GM12878 (cell line): ENCODE results near the gene TBC1D32. TPM values are rescaled to one million over a fixed set of nuclear protein-coding genes. Genes with fewer than 3 reads are reported as not detected.

Experiments used
- ATAC-seq: fragments of 200-7000 bp; cut with Tn5 transposase; 3 replicates; pipeline ENCODE4 v1.9.1; 2020; ENCODE audit warnings: mild to moderate bottlenecking, moderate library complexity
- BruUV-seq: library from RNA; stranded (reverse); fragments of 400-500 nt; replicated peaks from 2 replicates; lab custom pipeline; 2021; lab: Mats Ljungman, UMichigan
- CTCF ChIA-PET: fragments of 300-600 bp; sonication (Branson Sonifier 250); formaldehyde crosslinking; extraction: SDS; loops from one replicate; lab custom pipeline; 2021; ENCODE audit warnings: inconsistent platforms; lab: Yijun Ruan, JAX
- POLR2A ChIA-PET: fragments of 350-600 bp; formaldehyde crosslinking; extraction: SDS; loops from one replicate; lab custom pipeline; 2021; ENCODE audit warnings: inconsistent platforms; lab: Charles Lee
- RAD21 ChIA-PET: fragments of 300-600 bp; sonication (Branson Sonifier 250); formaldehyde crosslinking; loops from one replicate; lab custom pipeline; 2023; ENCODE audit warnings: antibody characterized with exemption; ENCODE audit not compliant: unreplicated experiment; lab: Charles Lee
- SMC1A ChIA-PET: fragments of 300-600 bp; sonication (Branson Sonifier 250); formaldehyde crosslinking; loops from one replicate; lab custom pipeline; 2023; ENCODE audit not compliant: unreplicated experiment, uncharacterized antibody; lab: Charles Lee
- DNase-seq: peaks from one replicate; pipeline ENCODE4 v3.0.0-alpha.2; 2011; ENCODE audit warnings: low read depth, low spot score
- FAIRE-seq: peaks from 3 replicates; lab custom pipeline; 2011; peaks lifted over from hg19 to GRCh38; lab: Jason Lieb, UNC
- H2AFZ ChIP-seq: 2 replicates; pipeline ENCODE4 v1.6.0; 2011; ENCODE audit warnings: low read depth, low read length, control low read depth; ENCODE audit not compliant: control insufficient read depth
- H3K27ac ChIP-seq: 2 replicates; pipeline ENCODE4 v1.5.1; 2011; ENCODE audit warnings: control low read depth; ENCODE audit not compliant: control insufficient read depth, insufficient read depth
- H3K27me3 ChIP-seq, 2 experiments: replicated peaks in 1 of 2; 2 replicates each; pipeline versions ENCODE4 v1.6.0 to v1.6.1; 2011; ENCODE audit warnings: low read length in 1 of 2; ENCODE audit not compliant: control insufficient read depth in 2 of 2, insufficient read depth in 2 of 2
- H3K36me3 ChIP-seq, 2 experiments: 2 replicates each; pipeline ENCODE4 v1.5.1; 2011; ENCODE audit warnings: low read length in 1 of 2; ENCODE audit not compliant: control insufficient read depth in 2 of 2, insufficient read depth in 2 of 2
- H3K4me1 ChIP-seq: 2 replicates; pipeline ENCODE4 v1.6.1; 2011; ENCODE audit warnings: mild to moderate bottlenecking, low read length, moderate library complexity, mixed read lengths; ENCODE audit not compliant: control insufficient read depth, insufficient read depth
- H3K4me2 ChIP-seq: 2 replicates; pipeline ENCODE4 v1.6.0; 2011; ENCODE audit warnings: control low read depth; ENCODE audit not compliant: control insufficient read depth, insufficient read depth
- H3K4me3 ChIP-seq: fragments of 200-600 bp; sonication (generic); 2 replicates; pipeline ENCODE4 v1.5.1; 2016
- H3K79me2 ChIP-seq: 2 replicates; pipeline ENCODE4 v1.6.0; 2011; ENCODE audit warnings: low read length; ENCODE audit not compliant: control insufficient read depth, insufficient read depth
- H3K9ac ChIP-seq: 2 replicates; pipeline ENCODE4 v1.8.0; 2011; ENCODE audit warnings: low read length, control low read depth, mixed read lengths; ENCODE audit not compliant: control insufficient read depth, insufficient read depth
- H3K9me3 ChIP-seq: replicated peaks from 3 replicates; pipeline ENCODE4 v1.5.1; 2011; ENCODE audit warnings: mild to moderate bottlenecking, low read length; ENCODE audit not compliant: control insufficient read depth, insufficient read depth
- H4K20me1 ChIP-seq: 2 replicates; pipeline ENCODE4 v1.6.0; 2011; ENCODE audit not compliant: control insufficient read depth, insufficient read depth
- CUX1 ChIP-seq: IDR thresholded peaks from 2 replicates; pipeline ENCODE4 v1.6.1; 2012; ENCODE audit warnings: improper control_type of control experiment, low read depth, low read length; ENCODE audit not compliant: insufficient replicate concordance
- FOXM1 ChIP-seq: IDR thresholded peaks from 2 replicates; pipeline ENCODE4 v1.6.1; 2012; ENCODE audit warnings: low read depth, mild to moderate bottlenecking, inconsistent platforms, low read length, moderate library complexity
- JUNB ChIP-seq: IDR thresholded peaks from 2 replicates; pipeline ENCODE4 v1.6.1; 2016; ENCODE audit warnings: antibody characterized with exemption, mild to moderate bottlenecking
- PML ChIP-seq: IDR thresholded peaks from 2 replicates; pipeline ENCODE4 v1.6.1; 2012; ENCODE audit warnings: low read length, inconsistent platforms
- WGBS: methylation state at CpG from one replicate; pipeline ENCODE4 v1.1.6; 2016; ENCODE audit warnings: low lambda C conversion rate; ENCODE audit not compliant: insufficient replicate concordance, insufficient coverage; ENCODE audit errors: missing lambda C conversion rate; 5-methylcytosine and 5-hydroxymethylcytosine counted together
- in situ Hi-C: fragments of 300-500 bp; cut with MboI; formaldehyde crosslinking; loops from 9 replicates; pipeline ENCODE4 v1.14.3; 2018; ENCODE audit warnings: mixed read lengths
- intact Hi-C: fragments of 100-400 bp; cut with micrococcal nuclease; formaldehyde crosslinking; loops from one replicate; pipeline ENCODE4 v1.14.2; 2022; ENCODE audit not compliant: unreplicated experiment
- polyA plus RNA-seq, 11 experiments: library from polyadenylated mRNA; depleted of rRNA in 4 of 11; unstranded in 6 of 11; stranded (reverse) in 5 of 11; fragments of >200 nt; fragmentation: Nextera tagmentation in 4 of 11; fragmentation: Illumina TruSeq in 1 of 11; extraction: Ambion mirVana in 4 of 11; extraction: Trizol in 1 of 11; gene quantifications; 1 replicate in 1 of 11; 2 replicates in 10 of 11; pipeline versions ENCODE4 v1.2.1 to v1.2.3, GENCODE V29; 2011 to 2016; ENCODE audit warnings: inconsistent platforms in 2 of 11, missing spikeins in 2 of 11, low read depth in 1 of 11
- total RNA-seq, 4 experiments: library from RNA; depleted of rRNA in 3 of 4; stranded (reverse); fragments of >200 nt in 3 of 4; fragmentation: Illumina TruSeq in 1 of 4; extraction: Trizol in 1 of 4; gene quantifications; 2 replicates each; pipeline versions ENCODE4 v1.2.1 to v1.2.3, GENCODE V29; 2013 to 2021

TBC1D32 gene
- total and polyA plus RNA-seq, 10 of the 15 experiments (the other 5 are each of a cell fraction or from before 2014, with no cell fraction given) = 2.2 to 10.2 (median 4.1) TPM

GRCh38 chr6:121319603-121320002 lies 14.7 kb downstream of the TBC1D32 start:
- no peak overlapping the region for H3K9ac ChIP-seq
- WGBS = 100% methylated on average over 2 of the region's 2 CpGs
- peaks cover 0 to 8% of the 10 kb centered on the region in 2 experiments; a peak in 3 of 4 replicates for H3K36me3 ChIP-seq
- ChIA-PET RAD21 (interaction anchor here (0.9 to 1.6 kb wide), 8 partner anchors 13 to 530 kb away, joined by 3 to 6 read pairs (median 3); no protein-coding TSS in a partner anchor), CTCF (interaction anchor here (0.6 to 5.3 kb wide), 15 partner anchors 9 to 714 kb away, joined by 3 to 32 read pairs (median 3); partner anchors contain the start of gene TBC1D32), SMC1A (interaction anchor here (0.5 to 1.9 kb wide), 11 partner anchors 8 to 1211 kb away, joined by 3 to 11 read pairs (median 4); partner anchors contain the start of gene TBC1D32), POLR2A (interaction anchor here (1.2 kb wide), 1 partner anchor 16 kb away, joined by 7 read pairs; no protein-coding TSS in a partner anchor)
- in situ Hi-C loops (no loop called here), intact Hi-C loops (no loop called here)
- no peaks in the 10 kb centered on the region for H3K9me3 ChIP-seq
- no peak overlapping the region; the same call in 1 of the 2 replicates for H2AFZ ChIP-seq
- H3K4me3 ChIP-seq = no peak overlapping the region
- no TSS peak for BruUV-seq
- ATAC-seq (no peak), DNase-seq (no peak), FAIRE-seq (no peak)
- no peak overlapping the region for H3K27ac ChIP-seq
- H3K4me1 ChIP-seq = no peaks in the 10 kb centered on the region
- no peak for TF ChIP-seq CUX1
- no peak for TF ChIP-seq JUNB
- TF ChIP-seq PML = no peak
- TF ChIP-seq FOXM1 = no peak
- H3K27me3 ChIP-seq = no peaks in the 10 kb centered on the region
- H3K4me2 ChIP-seq = no peak overlapping the region
- H4K20me1 ChIP-seq = no peaks in the 10 kb centered on the region
- H3K79me2 ChIP-seq = no peaks in the 10 kb centered on the region
